ENCODE results near the gene ZNF511. TPM values are rescaled to one million over a fixed set of nuclear protein-coding genes. Genes with fewer than 3 reads are reported as not detected.

ZNF511 gene
- total and polyA plus RNA-seq, 4 donors, result 13.7 to 31.8 (median 24.2) TPM

DNA sequence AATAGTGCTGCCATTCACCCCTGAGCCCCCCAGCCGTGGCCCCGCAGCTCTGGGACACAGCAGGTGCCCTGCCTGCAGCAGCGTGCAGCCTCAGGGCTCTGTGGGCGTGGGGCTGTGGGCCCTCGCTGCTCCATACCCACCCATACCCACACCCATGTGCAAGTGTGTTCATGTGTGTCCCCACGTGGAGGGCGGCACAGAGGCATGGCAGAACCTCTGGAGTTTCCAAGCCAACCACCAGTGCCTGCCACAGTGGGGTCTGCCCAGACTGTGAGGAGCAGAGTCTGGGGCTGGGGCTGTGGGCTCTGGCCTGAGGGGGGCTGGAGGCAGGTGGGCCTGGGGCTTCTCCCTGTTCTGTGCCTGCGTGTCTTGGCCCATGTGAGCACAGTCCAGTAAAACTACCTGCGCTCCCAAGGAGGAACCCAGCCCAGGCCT, 40.9 kb downstream of the ZNF511 start:
- no peak for TF ChIP-seq HNF4A (conservative IDR thresholded peaks at IDR 0.05)
- no peak for TF ChIP-seq GABPA (IDR thresholded peaks at IDR 0.05 in 1 of 2, conservative IDR thresholded peaks at IDR 0.05 in 1 of 2)
- no peak for TF ChIP-seq REST (IDR thresholded peaks at IDR 0.05)
- no peak for TF ChIP-seq TAF1 (conservative IDR thresholded peaks at IDR 0.05)
- no peaks in the 10 kb centered on the region for H3K27me3 ChIP-seq (ENCODE audit: control insufficient read depth in 4 of 4, insufficient read depth in 4 of 4, low read length in 3 of 4)
- H3K36me3 ChIP-seq (ENCODE audit: control insufficient read depth in 4 of 4, insufficient read depth in 3 of 4, low read depth in 1 of 4, low read length in 3 of 4), result no peaks in the 10 kb centered on the region
- H3K4me1 ChIP-seq (ENCODE audit: control insufficient read depth in 4 of 4, insufficient read depth in 4 of 4, low read length in 3 of 4), result peaks cover 24 to 76% (median 62%) of the 10 kb centered on the region in 4 donors
- no peak for DNase-seq (ENCODE audit: low spot score)
- 82% methylated on average over 9 of the region's 9 CpGs for WGBS
- no peak overlapping the region for H3K9ac ChIP-seq (ENCODE audit: low read depth in 1 of 2, low read length in 2 of 2)
- H3K9me3 ChIP-seq (ENCODE audit: control insufficient read depth in 4 of 4, low read length in 3 of 4), result no peaks in the 10 kb centered on the region
- no peak overlapping the region for H3K4me3 ChIP-seq (ENCODE audit: low read depth in 1 of 3, low read length in 3 of 3)
- peak overlapping the region in 1 of 2 donors; percentile 60 for H3K27ac ChIP-seq (ENCODE audit: low read depth in 1 of 2, low read length in 2 of 2)

DNA sequence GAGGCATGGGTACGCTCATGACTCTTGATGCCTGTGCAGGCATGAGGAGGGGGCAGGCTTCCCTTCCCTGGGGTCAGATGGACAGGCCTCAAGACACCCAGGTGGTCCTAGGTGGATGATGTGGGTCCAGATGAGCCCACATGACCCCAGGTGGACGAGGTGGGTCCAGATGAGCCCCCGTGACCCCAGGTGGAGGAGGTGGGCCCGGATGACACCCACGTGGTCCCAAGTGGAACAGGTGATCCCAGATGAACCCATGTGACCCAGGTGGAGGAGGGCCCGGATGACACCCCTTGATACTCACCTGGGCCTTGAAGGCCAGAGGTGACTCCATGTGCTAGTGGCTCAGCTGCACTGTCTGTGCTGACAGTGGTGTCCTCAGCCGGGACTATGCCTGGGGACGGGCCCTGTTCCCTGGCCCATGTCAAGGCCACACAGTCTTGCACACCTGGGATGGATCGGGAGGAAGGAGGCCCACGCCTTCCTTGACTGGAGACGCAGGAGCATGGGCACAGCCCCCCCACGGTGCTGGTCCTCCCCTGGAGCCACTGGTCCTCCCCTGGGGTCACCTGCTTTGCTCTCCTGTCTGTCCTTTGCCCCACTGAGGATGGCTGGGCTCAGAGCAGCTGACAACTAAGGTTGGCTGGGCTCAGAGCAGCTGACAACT, 41.7 kb downstream of the ZNF511 start:
- no peak overlapping the region for H3K4me3 ChIP-seq (ENCODE audit: low read depth in 1 of 3, low read length in 3 of 3)
- peak overlapping the region; percentile 60 to 73 for H3K27ac ChIP-seq (ENCODE audit: low read depth in 1 of 2, low read length in 2 of 2)
- peaks cover 24 to 84% (median 71%) of the 10 kb centered on the region in 4 donors for H3K4me1 ChIP-seq (ENCODE audit: control insufficient read depth in 4 of 4, insufficient read depth in 4 of 4, low read length in 3 of 4)
- H3K9ac ChIP-seq (ENCODE audit: low read depth in 1 of 2, low read length in 2 of 2), result no peak overlapping the region
- TF ChIP-seq RXRA (IDR thresholded peaks at IDR 0.05) (peak in 1 of 2 donors; percentile 84), REST (IDR thresholded peaks at IDR 0.05) (no peak), JUND (IDR thresholded peaks at IDR 0.05) (no peak)
- no peaks in the 10 kb centered on the region for H3K27me3 ChIP-seq (ENCODE audit: control insufficient read depth in 4 of 4, insufficient read depth in 4 of 4, low read length in 3 of 4)
- peaks cover 0 to 2% (median 0%) of the 10 kb centered on the region in 4 donors for H3K36me3 ChIP-seq (ENCODE audit: control insufficient read depth in 4 of 4, insufficient read depth in 3 of 4, low read depth in 1 of 4, low read length in 3 of 4)
- H3K9me3 ChIP-seq (ENCODE audit: control insufficient read depth in 4 of 4, low read length in 3 of 4), result no peaks in the 10 kb centered on the region
- WGBS, result 47% methylated on average over 12 of the region's 12 CpGs
- DNase-seq (ENCODE audit: low spot score), result no peak

DNA sequence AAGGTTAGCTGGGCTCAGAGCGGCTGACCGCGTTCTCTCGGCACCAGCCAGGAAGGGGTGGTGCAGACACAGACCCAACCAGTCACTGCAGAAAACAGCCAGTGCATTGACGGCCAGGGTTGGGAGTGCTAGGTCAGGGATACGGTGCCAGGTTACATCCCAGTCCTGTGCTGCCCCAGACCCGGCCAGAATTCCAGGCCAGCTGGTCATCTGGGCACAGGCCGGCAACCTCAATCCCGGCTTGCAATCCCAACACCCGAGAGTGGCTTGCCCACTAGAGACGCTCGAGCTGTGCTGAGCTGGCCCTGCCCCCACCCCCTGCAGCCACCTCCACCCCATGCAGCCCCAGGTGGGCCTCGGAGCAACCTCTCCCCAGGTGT, 42.2 kb downstream of the ZNF511 start:
- Histone ChIP-seq H3K9ac (ENCODE audit: low read depth in 1 of 2, low read length in 2 of 2) (no peak overlapping the region), H3K36me3 (ENCODE audit: control insufficient read depth in 4 of 4, insufficient read depth in 3 of 4, low read depth in 1 of 4, low read length in 3 of 4) (peaks cover 0 to 2% (median 0%) of the 10 kb centered on the region in 4 donors), H3K9me3 (ENCODE audit: control insufficient read depth in 4 of 4, low read length in 3 of 4) (no peaks in the 10 kb centered on the region), H3K27me3 (ENCODE audit: control insufficient read depth in 4 of 4, insufficient read depth in 4 of 4, low read length in 3 of 4) (no peaks in the 10 kb centered on the region), H3K4me3 (ENCODE audit: low read depth in 1 of 3, low read length in 3 of 3) (no peak overlapping the region), H3K4me1 (ENCODE audit: control insufficient read depth in 4 of 4, insufficient read depth in 4 of 4, low read length in 3 of 4) (peaks cover 27 to 89% (median 76%) of the 10 kb centered on the region in 4 donors), H3K27ac (ENCODE audit: low read depth in 1 of 2, low read length in 2 of 2) (peak overlapping the region; percentile 60 to 73)
- 23% methylated on average over 13 of the region's 13 CpGs for WGBS
- no peak for DNase-seq (ENCODE audit: low spot score)
- TF ChIP-seq ZBTB33 (IDR thresholded peaks at IDR 0.05), result no peak
- TF ChIP-seq NR2F2 (IDR thresholded peaks at IDR 0.05), result peak; percentile 17
- TF ChIP-seq GABPA (IDR thresholded peaks at IDR 0.05 in 1 of 2, conservative IDR thresholded peaks at IDR 0.05 in 1 of 2), result peak in 1 of 2 donors; percentile 14
- peak; percentile 13 to 16 for TF ChIP-seq RAD21 (IDR thresholded peaks at IDR 0.05)
- no peak for TF ChIP-seq JUND (IDR thresholded peaks at IDR 0.05)
- TF ChIP-seq CTCF (IDR thresholded peaks at IDR 0.05; ENCODE audit: low read depth, low read length, missing input control), result no peak
- peak; percentile 77 for TF ChIP-seq SP1 (IDR thresholded peaks at IDR 0.05)
- TF ChIP-seq HNF4A (conservative IDR thresholded peaks at IDR 0.05), result peak; percentile 50 to 65
- TF ChIP-seq YY1 (IDR thresholded peaks at IDR 0.05), result no peak
